ENCODE data around the gene ZNF776.
"Not testable (repeated sequence)": the region's sequence is repeated elsewhere in the genome, so short reads cannot be mapped to it uniquely, and the experiment has no call there.

Gene ZNF776

DNA sequence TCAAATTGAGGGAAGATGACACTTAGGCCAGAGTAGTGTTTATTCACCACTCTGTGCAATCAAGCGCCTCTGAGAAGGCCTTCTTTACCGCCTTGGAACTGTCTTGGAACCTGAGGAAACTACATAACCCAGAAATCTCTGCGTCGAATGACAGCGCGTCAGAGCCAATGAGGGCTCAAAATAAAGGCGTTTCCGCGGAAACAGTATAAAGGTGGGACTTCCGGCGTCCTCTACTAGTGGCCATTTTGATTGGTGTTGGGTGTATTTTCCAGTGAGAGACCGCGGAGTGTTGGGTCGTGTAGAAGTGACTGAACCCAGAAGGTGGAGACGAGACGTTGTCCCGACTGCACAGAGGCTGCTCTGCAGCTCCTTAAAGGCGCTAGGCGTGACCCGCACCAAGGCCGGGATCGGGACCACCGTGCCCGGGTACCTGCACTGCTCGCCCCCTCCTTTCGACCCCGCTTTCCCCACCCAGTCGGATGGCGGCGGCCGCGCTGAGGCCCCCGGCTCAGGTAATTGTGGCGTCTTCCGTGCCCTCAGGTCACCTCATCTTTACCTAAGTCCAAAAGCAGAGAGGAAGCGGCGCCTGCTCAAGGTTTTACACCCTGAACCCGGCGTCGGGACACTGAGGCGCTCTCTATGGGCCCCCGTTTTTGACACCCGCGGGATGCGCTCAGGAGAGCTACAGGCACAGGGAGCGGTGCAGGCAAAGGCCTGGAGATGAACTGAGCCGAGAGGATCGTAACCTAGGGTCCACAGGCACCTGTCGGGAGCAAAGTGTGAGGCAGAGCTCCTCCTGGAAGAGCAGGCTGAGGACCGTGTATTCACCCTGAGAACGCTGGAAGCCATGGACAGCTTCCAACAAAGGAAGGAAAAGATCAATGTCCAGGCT lies at the start of gene ZNF776:
ZNF776 (plus strand) TSS at position 236 of the 892 bp plus-strand sequence; CDS start at position 480, 244 bp downstream.
- DNase-seq = peak; percentile 93

- DNase-seq = no peak
These were observed 45.0 kb upstream of the ZNF776 start for GRCh38 chr19:57701625-57702024.

- DNase-seq = no peak
These were observed 40.3 kb upstream of the ZNF776 start for GRCh38 chr19:57706346-57706745.

GRCh38 chr19:57708641-57709361 lies 37.8 kb upstream of the ZNF776 start, which contains the start of gene ZNF154:
Gene ZNF154 (minus strand): TSS chr19:57709204. CDS start chr19:57708971, 233 bp downstream.
- DNase-seq = peak; percentile 56

DNA sequence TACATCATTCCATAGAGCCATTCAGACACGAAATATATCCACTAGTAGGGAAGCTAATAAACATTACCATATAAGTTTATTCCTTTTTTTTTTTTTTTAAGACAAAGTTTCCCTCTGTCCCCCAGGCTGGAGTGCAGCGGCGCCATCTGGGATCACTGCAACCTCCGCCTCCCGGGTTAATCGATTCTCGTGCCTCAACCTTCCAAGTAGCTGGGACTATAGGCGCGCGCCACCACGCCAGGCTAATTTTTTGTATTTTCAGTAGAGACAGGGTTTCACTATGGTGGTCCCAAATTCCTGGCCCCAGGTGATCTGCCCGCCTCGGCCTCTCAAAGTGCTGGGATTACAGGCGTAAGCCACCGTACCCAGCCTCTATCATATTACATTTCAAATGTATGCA lies 37.0 kb upstream of the ZNF776 start:
- DNase-seq = no peak

DNA sequence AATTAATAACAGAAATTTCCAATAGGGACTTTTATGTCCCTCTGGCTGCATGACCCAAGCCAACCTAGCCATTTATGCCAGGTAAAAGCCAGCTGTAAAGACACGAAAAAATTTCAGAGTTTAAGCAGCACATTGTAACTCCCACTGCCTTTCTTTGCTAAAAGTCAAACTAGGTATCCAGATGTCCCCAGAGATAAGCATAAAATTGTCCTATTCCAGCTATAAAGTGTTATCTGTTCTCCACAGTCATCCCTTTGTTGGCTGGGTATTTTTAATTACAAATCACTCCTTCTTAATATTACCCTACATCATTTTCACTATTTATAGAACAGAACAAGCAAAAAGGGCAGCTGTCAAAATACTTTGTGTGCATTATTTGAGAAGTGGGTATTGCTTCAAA lies 34.4 kb upstream of the ZNF776 start:
- no peak for DNase-seq

DNA sequence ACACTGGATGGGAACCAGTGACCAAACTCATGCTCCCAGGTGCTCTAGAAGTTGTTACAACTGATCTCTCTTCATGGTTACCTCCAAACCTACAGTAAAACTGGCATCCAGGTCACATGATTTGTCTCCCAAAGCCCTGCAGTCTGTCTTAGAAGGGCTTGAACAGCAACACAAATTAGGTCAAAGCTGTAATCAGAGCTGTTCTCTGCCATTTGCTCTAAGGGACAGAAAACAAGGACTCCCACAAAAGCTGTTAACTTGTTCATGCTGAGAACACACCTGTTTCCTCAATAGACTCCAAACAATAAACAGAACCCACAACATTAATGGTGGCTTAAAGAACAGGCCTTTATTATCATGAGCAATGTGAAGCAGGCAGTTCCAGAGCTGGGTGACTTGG lies 27.2 kb upstream of the ZNF776 start:
- DNase-seq = no peak

GRCh38 chr19:57719901-57720519 lies 26.6 kb upstream of the ZNF776 start:
- no peak for DNase-seq

DNA sequence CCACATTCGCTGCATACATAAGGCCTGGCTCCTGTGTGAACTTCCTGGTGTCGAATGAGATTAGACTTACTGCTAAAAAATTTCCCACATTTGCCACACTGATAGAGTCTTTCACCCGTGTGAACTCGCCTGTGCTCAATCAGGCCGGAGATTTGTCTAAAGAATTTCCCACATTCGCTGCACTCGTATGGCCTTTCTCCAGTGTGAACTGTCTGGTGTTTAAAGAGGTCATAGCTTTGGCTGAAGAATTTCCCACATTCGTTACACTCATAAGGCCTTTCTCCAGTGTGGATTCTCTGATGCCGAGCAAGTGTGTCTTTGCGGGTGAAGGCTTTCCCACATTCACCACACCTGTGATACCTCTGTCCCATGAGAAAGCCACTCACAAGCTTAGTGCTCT lies 25.7 kb upstream of the ZNF776 start:
- DNase-seq = no peak

DNA sequence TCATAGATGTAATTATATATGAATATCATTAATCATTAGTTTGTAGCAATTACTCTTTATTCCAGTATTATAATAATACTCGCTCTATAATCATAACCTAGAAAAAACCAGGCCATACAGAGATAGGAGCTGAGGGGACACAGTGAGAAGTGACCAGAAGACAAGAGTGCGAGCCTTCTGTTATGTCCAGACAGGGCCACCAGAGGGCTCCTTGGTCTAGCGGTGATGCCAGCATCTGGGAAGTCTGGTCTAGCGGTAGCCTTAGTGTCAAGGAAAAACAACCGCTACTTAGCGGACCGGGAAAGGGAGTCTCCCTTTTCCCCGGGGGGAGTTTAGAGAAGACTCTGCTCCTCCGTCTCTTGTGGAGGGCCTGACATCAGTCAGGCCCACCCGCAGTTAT lies 8.3 kb upstream of the ZNF776 start:
- DNase-seq = not testable (repeated sequence)

DNA sequence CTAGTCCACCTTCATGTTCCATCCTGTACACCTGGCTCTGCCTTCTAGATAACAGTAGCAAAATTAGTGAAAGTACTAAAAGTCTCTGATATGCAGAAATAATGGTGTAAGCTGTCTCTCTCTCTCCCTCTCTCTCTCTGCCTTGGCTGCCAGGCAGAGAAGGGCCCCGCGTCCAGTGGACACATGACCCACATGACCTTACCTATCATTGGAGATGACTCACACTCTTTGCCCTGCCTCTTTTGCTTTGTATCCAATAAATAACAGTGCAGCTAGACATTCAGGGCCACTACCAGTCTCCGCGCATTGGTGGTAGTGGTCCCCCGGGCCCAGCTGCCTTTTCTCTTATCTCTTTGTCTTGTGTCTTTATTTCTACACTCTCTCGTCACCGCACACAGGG lies 7.8 kb upstream of the ZNF776 start:
- DNase-seq = not testable (repeated sequence)

DNA sequence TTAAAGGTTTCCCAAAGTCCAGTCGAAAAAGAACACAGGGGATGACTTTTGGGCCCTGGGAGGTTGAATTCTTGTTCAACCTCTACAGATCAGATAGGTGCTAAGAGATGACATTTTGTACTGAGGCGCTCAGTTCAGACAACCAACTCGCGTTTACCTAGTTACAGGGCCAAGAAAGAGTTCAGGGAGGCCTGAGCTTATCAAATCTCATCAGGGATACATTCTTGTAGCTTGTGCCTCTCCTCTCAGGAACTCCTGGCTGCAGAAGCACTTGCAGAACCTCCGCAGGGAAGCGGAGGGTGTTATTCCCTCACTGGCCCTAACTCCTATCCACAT lies 825 bp downstream of the ZNF776 start:
- no peak for DNase-seq

GRCh38 chr19:57748029-57748428 lies 1.4 kb downstream of the ZNF776 start:
- no peak for DNase-seq

DNA sequence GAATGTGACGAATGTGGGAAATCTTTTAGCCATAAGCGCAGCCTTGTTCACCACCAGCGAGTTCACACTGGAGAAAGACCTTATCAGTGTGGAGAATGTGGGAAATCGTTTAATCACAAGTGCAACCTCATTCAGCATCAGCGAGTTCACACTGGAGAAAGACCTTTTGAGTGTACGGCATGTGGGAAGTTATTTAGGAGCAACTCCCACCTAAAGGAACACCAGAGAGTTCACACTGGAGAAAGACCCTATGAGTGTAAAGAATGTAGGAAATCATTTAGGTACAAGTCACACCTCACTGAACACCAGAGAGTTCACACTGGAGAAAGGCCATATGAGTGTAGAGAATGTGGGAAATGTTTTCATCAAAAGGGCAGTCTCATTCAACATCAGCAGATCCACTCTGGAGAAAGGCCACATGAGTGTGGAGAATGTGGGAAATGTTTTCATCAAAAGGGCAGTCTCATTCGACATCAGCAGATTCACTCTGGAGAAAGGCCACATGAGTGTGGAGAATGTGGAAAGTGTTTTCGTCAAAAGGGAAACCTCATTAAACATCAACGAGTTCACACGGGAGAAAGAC lies 7.6 kb downstream of the ZNF776 start:
- no peak for DNase-seq

GRCh38 chr19:57755031-57755430 lies 8.4 kb downstream of the ZNF776 start:
- DNase-seq = no peak

- DNase-seq = no peak
These were observed 11.3 kb downstream of the ZNF776 start for GRCh38 chr19:57757941-57758340.

DNA sequence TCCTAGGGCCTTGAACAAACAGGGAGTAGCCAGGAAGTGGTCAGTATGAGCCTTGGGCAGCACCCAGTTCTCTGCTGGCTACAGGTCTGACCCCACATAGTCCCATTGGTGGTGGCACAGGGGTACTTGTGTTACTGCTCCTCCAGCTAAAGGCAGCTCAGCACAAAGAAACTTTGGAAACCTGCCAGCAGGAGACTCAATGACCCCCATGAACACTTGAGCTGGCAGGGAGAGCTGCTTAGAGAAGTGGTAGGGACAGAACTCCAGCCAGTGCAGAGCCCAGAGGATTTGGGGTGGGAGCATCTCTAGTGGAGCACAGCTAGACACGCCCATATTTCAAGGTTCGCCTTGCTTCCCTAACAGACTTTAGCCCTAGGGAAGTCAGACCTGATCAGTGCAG lies 12.5 kb downstream of the ZNF776 start:
- no peak for DNase-seq

- DNase-seq = peak; percentile 78
These were observed 22.9 kb downstream of the ZNF776 start, which contains the start of gene ZNF586 for GRCh38 chr19:57769345-57770131. Gene ZNF586 (plus strand): TSS chr19:57769676. CDS start chr19:57769843, 167 bp downstream.

DNA sequence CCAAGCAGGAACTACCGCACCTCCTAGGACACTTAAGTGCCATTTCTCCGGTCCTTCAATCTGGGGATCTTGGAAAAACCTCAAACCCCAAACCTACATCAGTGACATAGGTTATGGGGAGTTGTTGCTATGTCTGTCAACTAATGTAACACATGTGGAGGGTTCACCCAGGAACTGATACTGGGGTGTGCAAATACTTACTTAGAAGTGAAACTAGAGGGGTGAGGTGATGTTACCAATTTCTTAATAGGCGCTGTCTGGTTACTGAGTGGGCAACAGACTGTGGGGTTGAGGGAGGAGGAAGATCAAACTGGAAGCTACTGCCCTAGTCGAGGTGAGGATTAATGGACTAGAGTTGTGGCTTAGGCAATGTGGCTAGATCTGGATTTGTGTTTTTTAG lies 24.8 kb downstream of the ZNF776 start:
- no peak for DNase-seq

- no peak for DNase-seq
These were observed 26.9 kb downstream of the ZNF776 start for GRCh38 chr19:57773488-57773887.

DNA sequence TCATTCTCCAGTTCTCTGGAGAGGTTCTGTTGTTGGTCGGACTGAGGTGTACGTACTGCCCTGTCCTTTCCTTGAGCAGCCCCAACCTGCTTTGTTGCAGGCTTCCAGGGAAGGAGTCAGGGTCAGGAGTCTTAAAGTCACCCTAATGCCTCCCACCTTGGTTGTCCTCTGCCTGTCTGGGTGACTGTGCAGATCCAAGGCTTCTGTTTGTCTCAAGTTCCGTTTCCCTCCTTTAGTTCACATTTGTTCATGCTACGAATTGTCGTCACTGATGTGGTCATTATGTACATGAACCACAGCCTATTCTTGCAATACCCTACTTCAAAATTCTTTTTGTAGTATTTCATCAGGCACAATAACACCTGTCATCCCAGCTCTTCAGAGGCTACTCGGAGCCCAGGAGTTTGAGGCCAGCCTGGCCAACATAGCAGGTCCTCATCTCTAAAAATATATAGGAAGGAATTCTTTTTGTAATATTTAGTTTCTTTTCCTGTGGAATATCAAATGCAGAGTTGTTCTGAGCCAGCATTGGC lies 30.2 kb downstream of the ZNF776 start:
- DNase-seq = no peak

DNA sequence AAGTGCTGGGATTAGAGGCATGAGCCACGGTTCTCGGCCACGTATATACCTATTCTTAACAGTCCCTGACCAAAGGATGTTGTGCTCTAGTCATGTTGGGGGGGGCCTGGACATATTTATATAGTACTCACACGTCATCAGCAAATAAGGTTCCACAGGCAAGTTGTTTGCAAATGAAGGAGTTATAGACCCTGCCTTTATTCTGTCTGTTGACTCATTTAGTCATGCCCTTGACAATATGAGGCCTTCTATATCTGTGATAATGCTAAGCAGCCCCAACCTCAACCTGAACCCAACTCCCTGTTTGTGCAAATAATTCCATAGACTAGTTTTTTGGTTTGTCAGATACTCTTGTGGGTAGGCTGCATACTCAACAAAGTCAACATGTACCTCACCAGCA lies 31.7 kb downstream of the ZNF776 start:
- no peak for DNase-seq

Data from NCI-H748 treated with DMSO at 0.1 percent for 48 hours (cell line).